ENCODE data around the gene ATG14. TPM values are rescaled to one million over a fixed set of nuclear protein-coding genes. Genes with fewer than 3 reads are reported as not detected.

ATG14 gene
- total and polyA plus RNA-seq, 2 of the 13 experiments (the other 11 are each of a cell fraction or from before 2014, with no cell fraction given), result 7.2 to 9.1 TPM

GRCh38 chr14:55352201-55352600, 59.4 kb downstream of the ATG14 start:
- in situ Hi-C loops (cut with HindIII; ENCODE audit: extremely low pct_ligation_motif_present, low pct_unique_long_range_greater_than_20kb) (no loop called here), intact Hi-C loops (cut with micrococcal nuclease; ENCODE audit: unreplicated experiment) (no loop called here)
- no peaks in the 10 kb centered on the region for H3K9me3 ChIP-seq (ENCODE audit: low read length)
- H3K4me3 ChIP-seq (replicated peaks in 1 of 3; ENCODE audit: insufficient read depth in 1 of 3, low read depth in 2 of 3, low read length in 3 of 3), result no peak overlapping the region
- H3K27me3 ChIP-seq (ENCODE audit: control insufficient read depth in 1 of 2, insufficient read depth in 2 of 2, low read length in 2 of 2), result no peaks in the 10 kb centered on the region
- 96% methylated on average over 6 of the region's 9 CpGs for WGBS (ENCODE audit: low lambda C conversion rate)
- no peak overlapping the region for H3K27ac ChIP-seq (ENCODE audit: extremely low read length, insufficient read depth, low read length)
- CTCF ChIA-PET (ENCODE audit: low intra/inter-chr PET ratio, low total read pairs), result no interaction called here
- peaks cover 10% of the 10 kb centered on the region; the same call in 1 of the 2 replicates for H4K20me1 ChIP-seq (ENCODE audit: insufficient read depth, low read length)
- DNase-seq (ENCODE audit: low spot score) (no peak), ATAC-seq (no peak), FAIRE-seq (no peak)
- TF ChIP-seq SATB2 (CRISPR knock-in tag; IDR thresholded peaks at IDR 0.05), result no peak
- no peak for TF ChIP-seq HDAC1 (CRISPR knock-in tag; IDR thresholded peaks at IDR 0.05)
- no peak for TF ChIP-seq ZNF746 (CRISPR knock-in tag; IDR thresholded peaks at IDR 0.05)
- no peak for TF ChIP-seq ESRRA (CRISPR knock-in tag; IDR thresholded peaks at IDR 0.05; ENCODE audit: low read depth)
- TF ChIP-seq MTF1 (CRISPR knock-in tag; IDR thresholded peaks at IDR 0.05), result no peak
- TF ChIP-seq ZNF639 (CRISPR knock-in tag; conservative IDR thresholded peaks at IDR 0.05), result no peak
- TF ChIP-seq IRF9 (CRISPR knock-in tag; IDR thresholded peaks at IDR 0.05; ENCODE audit: borderline replicate concordance), result no peak
- no peak for TF ChIP-seq ZNF30 (CRISPR knock-in tag; IDR thresholded peaks at IDR 0.05)
- no peak for TF ChIP-seq RBAK (CRISPR knock-in tag; IDR thresholded peaks at IDR 0.05)
- TF ChIP-seq AGO1 (IDR thresholded peaks at IDR 0.05; ENCODE audit: low read depth, low read length, poor library complexity, severe bottlenecking), result no peak
- TF ChIP-seq ZNF720 (CRISPR knock-in tag; IDR thresholded peaks at IDR 0.05), result no peak
- TF ChIP-seq ZC3H13 (CRISPR knock-in tag; IDR thresholded peaks at IDR 0.05), result no peak
- TF ChIP-seq HOXA9 (CRISPR knock-in tag; IDR thresholded peaks at IDR 0.05; ENCODE audit: borderline replicate concordance), result no peak
- no peak for TF ChIP-seq IKZF1 (IDR thresholded peaks at IDR 0.05)
- H3K4me2 ChIP-seq (ENCODE audit: low read depth, low read length), result no peak overlapping the region
- peaks cover 18 to 35% of the 10 kb centered on the region in 2 experiments for H3K36me3 ChIP-seq (replicated peaks in 1 of 2; ENCODE audit: control insufficient read depth in 1 of 2, insufficient read depth in 2 of 2, low read length in 2 of 2)
- H2AFZ ChIP-seq (ENCODE audit: low read length), result no peak overlapping the region
- POLR2A ChIA-PET, result no interaction called here
- no peak overlapping the region for H3K9ac ChIP-seq (ENCODE audit: insufficient read depth, low read depth, low read length)
- BruUV-seq (replicated peaks), result no TSS peak
- H3K79me2 ChIP-seq (ENCODE audit: insufficient read depth, low read length), result peaks cover 5% of the 10 kb centered on the region
- peaks cover 12% of the 10 kb centered on the region for H3K4me1 ChIP-seq (ENCODE audit: insufficient read depth, low read length)

Measured in HepG2 (cell line).